OCI-LY1 (cell line): ENCODE data around the gene STX12.

Experiments used
- CTCF ChIP-seq: fragments of 200-600 bp; sonication (generic), shearing (Covaris generic); IDR thresholded peaks from 2 replicates; pipeline ENCODE4 v1.5.1; 2017; ENCODE audit warnings: mild to moderate bottlenecking, antibody characterized with exemption, low read length, moderate library complexity, mixed read lengths
- EZH2 ChIP-seq: fragments of 200-600 bp; sonication (generic), shearing (Covaris generic); IDR thresholded peaks from 2 replicates; pipeline ENCODE4 v1.8.0; 2017; ENCODE audit warnings: borderline replicate concordance, mixed run types, mild to moderate bottlenecking, antibody characterized with exemption, low read length, moderate library complexity, mixed read lengths

- TF ChIP-seq CTCF (no peak), EZH2 (no peak)
These were observed 735 bp upstream of the STX12 start for GRCh38 chr1:27772036-27772931.
